Mesenchymal stem cell (in vitro differentiated cells and primary cell): ENCODE results near the gene ASXL1.
"Not testable (repeated sequence)": the region's sequence is repeated elsewhere in the genome, so short reads cannot be mapped to it uniquely, and the experiment has no call there.

Source experiments
- DNase-seq: peaks from one replicate; pipeline ENCODE4 v3.0.0-alpha.2; 2013
- H2AFZ ChIP-seq: one replicate; pipeline ENCODE4 v1.6.1; 2013; ENCODE audit warnings: low read depth, mild to moderate bottlenecking, control low read depth, inconsistent platforms, low read length, moderate library complexity
- H2AK5ac ChIP-seq: 2 replicates; pipeline ENCODE4 v1.6.1; 2013; ENCODE audit warnings: low read length, moderate library complexity, mild to moderate bottlenecking, inconsistent platforms; ENCODE audit not compliant: severe bottlenecking
- H2BK120ac ChIP-seq: one replicate; pipeline ENCODE4 v1.6.1; 2013; ENCODE audit warnings: low read depth, mild to moderate bottlenecking, inconsistent platforms, low read length, moderate library complexity
- H2BK12ac ChIP-seq, 2 experiments: one replicate each; pipeline ENCODE4 v1.6.1; 2013; ENCODE audit warnings: inconsistent platforms in 2 of 2, low read length in 2 of 2, mild to moderate bottlenecking in 2 of 2, moderate library complexity in 2 of 2, control low read depth in 1 of 2
- H2BK15ac ChIP-seq: one replicate; pipeline ENCODE4 v1.6.1; 2013; ENCODE audit warnings: mild to moderate bottlenecking, low read depth, inconsistent platforms; ENCODE audit not compliant: poor library complexity, severe bottlenecking
- H2BK5ac ChIP-seq: 2 replicates; pipeline ENCODE4 v1.6.1; 2013; ENCODE audit warnings: low read depth, mild to moderate bottlenecking, low read length, control low read depth, inconsistent platforms; ENCODE audit not compliant: poor library complexity, severe bottlenecking
- H3K14ac ChIP-seq, 2 experiments: one replicate each; pipeline ENCODE4 v1.6.1; 2013; ENCODE audit warnings: inconsistent platforms in 2 of 2, low read length in 2 of 2, control low read depth in 1 of 2, mild to moderate bottlenecking in 1 of 2, moderate library complexity in 1 of 2
- H3K18ac ChIP-seq, 2 experiments: one replicate each; pipeline ENCODE4 v1.6.1; 2013; ENCODE audit warnings: inconsistent platforms in 2 of 2, low read length in 2 of 2, control low read depth in 1 of 2, low read depth in 1 of 2, mild to moderate bottlenecking in 1 of 2
- H3K23ac ChIP-seq, 2 experiments: one replicate each; pipeline ENCODE4 v1.6.1; 2013; ENCODE audit warnings: inconsistent platforms in 2 of 2, low read length in 2 of 2, mild to moderate bottlenecking in 2 of 2, moderate library complexity in 2 of 2, control low read depth in 1 of 2
- H3K27ac ChIP-seq: 2 replicates; pipeline ENCODE4 v1.5.1; 2013; ENCODE audit warnings: mild to moderate bottlenecking, moderate library complexity, low read length, control low read depth, inconsistent platforms; ENCODE audit not compliant: poor library complexity, severe bottlenecking
- H3K27me3 ChIP-seq, 2 experiments: 2 replicates each; pipeline versions ENCODE4 v1.6.1 to v1.7.0; 2013; ENCODE audit warnings: low read length in 2 of 2, mild to moderate bottlenecking in 2 of 2, moderate library complexity in 2 of 2, control low read depth in 1 of 2, inconsistent platforms in 1 of 2; ENCODE audit not compliant: control insufficient read depth in 1 of 2, insufficient read depth in 1 of 2
- H3K36me3 ChIP-seq, 2 experiments: 2 replicates each; pipeline versions ENCODE4 v1.6.1 to v1.7.0; 2013; ENCODE audit warnings: low read length in 2 of 2, control low read depth in 1 of 2, inconsistent platforms in 1 of 2, low read depth in 1 of 2, mild to moderate bottlenecking in 1 of 2; ENCODE audit not compliant: insufficient read depth in 2 of 2, control insufficient read depth in 1 of 2
- H3K4ac ChIP-seq, 2 experiments: one replicate each; pipeline ENCODE4 v1.6.1; 2013; ENCODE audit warnings: inconsistent platforms in 2 of 2, low read length in 2 of 2, mild to moderate bottlenecking in 2 of 2, moderate library complexity in 2 of 2, control low read depth in 1 of 2, low read depth in 1 of 2
- H3K4me1 ChIP-seq: 2 replicates; pipeline ENCODE4 v1.6.1; 2013; ENCODE audit warnings: low read depth, low read length, control low read depth; ENCODE audit not compliant: control insufficient read depth, insufficient read depth
- H3K4me2 ChIP-seq: 2 replicates; pipeline ENCODE4 v1.6.1; 2013; ENCODE audit warnings: low read length, mild to moderate bottlenecking, inconsistent platforms; ENCODE audit not compliant: poor library complexity, severe bottlenecking
- H3K4me3 ChIP-seq, 2 experiments: 2 replicates each; pipeline versions ENCODE4 v1.5.1 to v1.7.0; 2013; ENCODE audit warnings: low read length in 2 of 2, mild to moderate bottlenecking in 2 of 2, control low read depth in 1 of 2, low read depth in 1 of 2; ENCODE audit not compliant: insufficient read depth in 1 of 2
- H3K79me1 ChIP-seq: replicated peaks from 2 replicates; pipeline ENCODE4 v1.6.1; 2013; ENCODE audit warnings: mild to moderate bottlenecking, control low read depth, low read length, inconsistent platforms; ENCODE audit not compliant: poor library complexity, severe bottlenecking
- H3K9ac ChIP-seq: 2 replicates; pipeline ENCODE4 v1.7.0; 2013; ENCODE audit warnings: mild to moderate bottlenecking, low read length, moderate library complexity
- H3K9me3 ChIP-seq: 2 replicates; pipeline ENCODE4 v1.7.0; 2013; ENCODE audit warnings: mild to moderate bottlenecking, low read length; ENCODE audit not compliant: control insufficient read depth
- H4K8ac ChIP-seq: one replicate; pipeline ENCODE4 v1.6.1; 2013; ENCODE audit warnings: inconsistent platforms, mild to moderate bottlenecking, low read length, moderate library complexity
- H4K91ac ChIP-seq: one replicate; pipeline ENCODE4 v1.6.1; 2013; ENCODE audit warnings: mild to moderate bottlenecking, low read length, inconsistent platforms
- WGBS: methylation state at CpG from one replicate; pipeline ENCODE4 v1.1.7; 2013; ENCODE audit warnings: mixed read lengths; 5-methylcytosine and 5-hydroxymethylcytosine counted together

Gene ASXL1

DNA sequence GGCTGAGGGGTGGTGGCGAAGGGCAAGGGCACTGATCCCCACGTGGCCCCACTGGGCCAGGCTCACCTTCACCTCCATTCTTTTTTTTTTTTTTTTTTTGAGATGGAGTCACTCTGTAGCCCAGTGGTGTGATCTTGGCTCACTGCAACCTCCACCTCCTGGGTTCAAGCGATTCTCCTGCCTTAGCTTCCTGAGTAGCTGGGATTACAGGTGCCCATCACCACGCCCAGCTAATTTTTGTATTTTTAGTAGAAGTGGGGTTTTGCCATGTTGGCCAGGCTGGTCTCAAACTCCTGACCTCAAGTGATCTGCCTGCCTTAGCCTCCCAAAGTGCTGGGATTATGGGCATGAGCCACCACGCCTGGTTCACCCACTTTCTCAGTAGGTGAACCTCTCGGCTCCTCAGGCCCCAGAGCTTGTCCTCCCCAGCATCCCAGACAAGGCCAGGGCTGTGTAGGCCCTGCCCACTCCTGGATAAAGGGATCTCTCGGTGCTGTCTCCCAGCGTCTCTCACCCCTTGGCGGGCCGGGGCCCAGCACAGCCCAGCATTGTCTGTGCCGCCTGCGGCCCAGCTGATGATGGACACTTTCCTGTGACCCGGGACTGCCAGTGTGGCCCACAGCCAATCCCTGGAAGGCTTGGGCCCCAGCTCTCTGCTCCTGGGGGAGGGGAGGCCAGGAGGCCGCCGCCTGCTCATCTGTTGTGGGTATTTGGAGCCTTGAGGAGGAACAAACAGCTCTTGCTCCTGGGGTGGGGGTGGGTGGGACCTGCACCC, 108.0 kb downstream of the ASXL1 start:
- H3K79me1 ChIP-seq, H2BK5ac ChIP-seq, H3K9me3 ChIP-seq, H2AFZ ChIP-seq, H3K27me3 ChIP-seq, H3K23ac ChIP-seq, H3K4me2 ChIP-seq: not testable (repeated sequence)
- WGBS: 79% methylated on average over 14 of the region's 15 CpGs
- peaks cover 79% of the 10 kb centered on the region for H3K4me1 ChIP-seq
- peak overlapping the region; percentile 70 for H3K27ac ChIP-seq
- peak overlapping the region; percentile 86 for H4K8ac ChIP-seq
- peak overlapping the region in 1 of 2 experiments; percentile 53 for H3K14ac ChIP-seq
- H3K9ac ChIP-seq: peak overlapping the region; percentile 68
- H3K36me3 ChIP-seq: peaks cover 0 to 75% of the 10 kb centered on the region in 2 experiments
- H2BK120ac ChIP-seq: peak overlapping the region; percentile 74
- peak overlapping the region; percentile 62 to 69 for H3K18ac ChIP-seq
- peak; percentile 44 for DNase-seq
- peak overlapping the region; percentile 80 to 91 for H3K4ac ChIP-seq
- H4K91ac ChIP-seq: peak overlapping the region; percentile 92
- H2BK15ac ChIP-seq: peak overlapping the region; percentile 88
- H3K4me3 ChIP-seq: peak overlapping the region in 1 of 2 experiments; percentile 32
- peak overlapping the region in 1 of 2 experiments; percentile 83 for H2BK12ac ChIP-seq
- peak overlapping the region; percentile 69 for H2AK5ac ChIP-seq

GRCh38 chr20:32466739-32467505, 108.8 kb downstream of the ASXL1 start:
- no peak overlapping the region for H2BK5ac ChIP-seq
- no peak overlapping the region for H3K4me2 ChIP-seq
- peak overlapping the region; percentile 11 to 74 for H2BK12ac ChIP-seq
- H3K9me3 ChIP-seq: no peaks in the 10 kb centered on the region
- no peak overlapping the region for H3K14ac ChIP-seq
- peak overlapping the region; percentile 79 for H4K91ac ChIP-seq
- peaks cover 5 to 79% of the 10 kb centered on the region in 2 experiments for H3K36me3 ChIP-seq
- no peaks in the 10 kb centered on the region for H3K27me3 ChIP-seq
- peak; percentile 48 for DNase-seq
- WGBS: 83% methylated on average over 13 of the region's 16 CpGs
- H3K9ac ChIP-seq: no peak overlapping the region
- H2BK15ac ChIP-seq: peak overlapping the region; percentile 95
- H3K4me1 ChIP-seq: peaks cover 82% of the 10 kb centered on the region
- no peak overlapping the region for H3K27ac ChIP-seq
- H3K18ac ChIP-seq: peak overlapping the region; percentile 1 to 68
- H2AK5ac ChIP-seq: peak overlapping the region; percentile 27
- no peak overlapping the region for H2AFZ ChIP-seq
- peak overlapping the region; percentile 0 for H4K8ac ChIP-seq
- no peak overlapping the region for H3K4me3 ChIP-seq
- peak overlapping the region in 1 of 2 experiments; percentile 17 for H3K23ac ChIP-seq
- peak overlapping the region; percentile 35 to 48 for H3K4ac ChIP-seq
- peak overlapping the region; percentile 65 for H2BK120ac ChIP-seq
- H3K79me1 ChIP-seq: peaks cover 3% of the 10 kb centered on the region

DNA sequence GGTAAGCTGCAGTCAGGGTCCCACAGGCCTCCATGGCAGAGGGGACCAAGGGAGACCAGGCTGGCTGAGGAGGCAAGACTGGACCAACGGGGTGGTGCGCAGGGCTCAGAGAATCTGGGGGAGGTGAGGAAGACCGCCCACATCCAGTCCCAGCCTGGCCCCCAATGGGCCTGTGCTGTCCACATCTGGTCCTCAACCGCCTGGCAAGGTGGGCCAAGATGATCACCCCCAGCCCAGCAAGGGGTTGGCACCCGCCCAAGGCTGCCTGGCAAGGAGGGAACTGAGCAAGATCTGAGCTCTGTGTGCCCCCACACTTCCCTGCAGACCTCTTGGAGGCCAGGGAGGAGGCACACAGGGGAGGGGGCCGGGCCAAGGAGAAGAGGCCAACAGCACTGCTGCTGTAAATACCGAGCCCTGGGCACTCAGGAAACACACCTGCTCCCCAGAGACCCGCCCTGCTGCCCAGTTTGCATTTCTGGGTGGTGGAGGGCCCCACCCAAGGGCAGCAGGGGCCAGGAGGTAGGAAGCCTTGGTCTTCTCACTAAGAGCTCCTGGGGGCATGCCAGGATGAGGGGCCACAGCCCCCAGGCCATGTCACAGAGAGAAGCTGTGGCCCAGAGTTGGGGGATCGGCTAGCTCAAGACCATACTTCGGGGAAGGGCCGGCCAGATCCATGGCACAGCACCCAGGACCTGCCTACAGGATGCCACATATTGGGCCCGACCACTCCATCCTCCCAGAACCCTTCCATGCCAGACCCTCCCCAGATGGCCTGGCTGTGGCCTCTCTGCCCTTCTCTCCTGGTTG, 109.6 kb downstream of the ASXL1 start:
- Histone ChIP-seq H2BK5ac (no peak overlapping the region), H2AK5ac (peak overlapping the region; percentile 38), H3K18ac (peak overlapping the region; percentile 1 to 68), H4K8ac (peak overlapping the region; percentile 10), H2BK12ac (peak overlapping the region; percentile 4 to 11), H2AFZ (no peak overlapping the region), H3K27me3 (no peaks in the 10 kb centered on the region), H3K9ac (no peak overlapping the region), H3K4ac (peak overlapping the region; percentile 41 to 48), H3K27ac (no peak overlapping the region), H2BK15ac (no peak overlapping the region), H3K4me3 (no peak overlapping the region), H3K23ac (no peak overlapping the region), H3K36me3 (peaks cover 11 to 81% of the 10 kb centered on the region in 2 experiments), H4K91ac (peak overlapping the region; percentile 79), H3K4me2 (no peak overlapping the region), H3K9me3 (no peaks in the 10 kb centered on the region), H3K14ac (peak overlapping the region in 1 of 2 experiments; percentile 15), H3K79me1 (no peaks in the 10 kb centered on the region), H3K4me1 (peaks cover 84% of the 10 kb centered on the region), H2BK120ac (peak overlapping the region; percentile 65)
- no peak for DNase-seq
- 98% methylated on average over 9 of the region's 12 CpGs for WGBS
